Measurements from ENCODE around the gene PIGR.

The PIGR gene

DNA sequence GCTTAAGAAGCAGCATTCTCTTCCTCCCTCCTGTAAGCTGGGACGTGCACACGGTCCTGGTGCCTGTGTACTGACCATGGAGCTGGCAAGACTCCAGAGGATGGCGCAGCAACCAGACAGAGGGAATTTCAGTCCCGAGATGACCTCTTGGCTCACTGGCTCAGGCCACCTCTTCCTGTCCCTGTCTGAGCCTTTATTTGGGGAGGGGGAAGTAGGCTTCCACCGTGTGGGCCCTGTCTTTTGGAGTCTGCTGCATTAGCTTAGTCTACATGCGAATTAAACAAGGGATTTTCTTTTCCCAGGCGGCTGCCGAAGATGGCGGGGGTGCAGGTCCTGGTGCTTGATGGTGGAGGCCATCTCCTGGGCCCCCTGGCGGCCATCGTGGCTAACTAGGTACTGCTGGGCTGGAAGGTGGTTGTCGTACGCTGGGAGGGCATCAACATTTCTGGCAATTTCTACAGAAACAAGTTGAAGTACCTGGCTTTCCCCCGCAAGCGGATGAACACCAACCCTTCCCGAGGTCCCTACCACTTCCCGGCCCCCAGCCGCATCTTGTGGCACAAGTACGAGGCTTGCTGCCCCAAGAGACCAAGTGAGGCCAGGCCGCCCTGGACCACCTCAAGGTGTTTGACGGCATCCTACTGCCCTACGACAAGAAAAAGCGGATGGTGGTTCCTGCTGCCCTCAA is 38.8 kb downstream of the PIGR start:
- no peak for FAIRE-seq

DNA sequence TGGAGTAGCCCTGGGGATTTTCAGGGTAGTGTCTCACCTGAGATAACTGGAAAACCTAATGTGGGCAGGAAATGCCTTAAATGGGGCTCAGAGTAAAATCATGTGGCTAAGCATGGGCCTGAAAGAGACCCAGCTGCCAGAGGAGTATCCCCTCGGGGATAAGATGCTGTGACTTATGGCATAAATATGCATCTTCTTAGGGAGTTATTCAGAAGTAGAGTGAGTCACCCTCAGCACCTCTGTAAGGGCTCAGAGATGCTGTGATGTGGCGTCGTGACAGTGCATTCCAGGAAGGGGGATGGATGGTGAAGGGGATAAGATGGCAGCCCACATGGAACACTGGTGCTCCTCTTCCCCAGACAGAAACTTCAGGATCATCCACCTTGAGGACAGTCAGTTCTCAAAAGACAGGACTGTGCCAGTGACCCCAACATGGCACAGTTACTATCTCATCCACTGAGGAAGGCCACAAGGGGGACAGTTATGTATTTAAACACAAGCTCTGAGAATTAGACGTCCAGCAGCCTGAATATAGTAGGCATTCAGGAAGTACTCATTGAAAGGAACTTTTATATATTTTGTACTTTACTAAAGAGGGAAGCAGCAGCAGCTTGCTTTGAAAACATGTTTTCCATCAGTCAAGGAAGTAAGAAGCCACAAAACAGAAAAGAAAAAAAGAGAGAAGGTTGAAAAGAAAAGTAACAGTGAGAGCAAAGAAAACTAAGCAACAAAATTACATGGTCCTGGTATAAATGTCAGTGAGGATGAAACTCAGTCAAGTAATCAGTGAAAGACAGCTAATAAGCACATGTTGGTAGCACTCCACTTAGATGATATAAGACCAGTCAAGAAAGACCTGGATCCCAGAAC is 40.7 kb downstream of the PIGR start:
- no peak for FAIRE-seq

DNA sequence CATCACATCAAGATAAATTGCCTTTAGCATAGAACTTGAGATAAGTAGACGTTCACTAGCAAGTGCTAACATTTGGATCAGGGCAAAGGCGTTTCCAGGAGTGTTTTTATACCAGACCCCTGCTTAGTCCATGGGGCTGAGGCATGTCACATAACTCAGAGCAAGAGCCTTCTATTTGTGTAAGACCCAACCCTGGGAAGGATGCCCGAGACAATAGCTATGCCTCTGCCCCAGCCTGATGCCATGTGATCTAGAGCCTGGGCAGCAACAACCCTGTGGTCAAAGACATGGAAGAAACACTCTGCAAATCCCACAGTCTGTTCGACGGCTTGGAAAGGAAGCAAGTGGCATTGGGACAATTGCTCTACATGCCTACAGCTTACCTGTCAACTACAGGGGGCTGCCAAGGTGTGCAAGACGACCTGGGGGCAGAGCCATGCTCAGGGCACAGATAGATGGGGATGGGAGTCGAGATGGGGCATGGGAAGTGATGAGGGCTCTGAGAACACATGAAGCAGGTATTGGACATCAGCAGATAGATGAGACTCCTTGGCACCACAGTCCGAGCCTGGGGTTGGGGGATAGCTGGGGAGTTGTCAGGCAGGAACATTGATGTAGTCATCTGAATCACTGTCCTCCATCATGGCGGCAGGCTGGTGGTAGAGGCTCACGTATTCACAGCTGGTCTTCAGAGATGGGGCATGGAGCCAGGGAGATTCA is 41.7 kb downstream of the PIGR start:
- FAIRE-seq, result no peak

DNA sequence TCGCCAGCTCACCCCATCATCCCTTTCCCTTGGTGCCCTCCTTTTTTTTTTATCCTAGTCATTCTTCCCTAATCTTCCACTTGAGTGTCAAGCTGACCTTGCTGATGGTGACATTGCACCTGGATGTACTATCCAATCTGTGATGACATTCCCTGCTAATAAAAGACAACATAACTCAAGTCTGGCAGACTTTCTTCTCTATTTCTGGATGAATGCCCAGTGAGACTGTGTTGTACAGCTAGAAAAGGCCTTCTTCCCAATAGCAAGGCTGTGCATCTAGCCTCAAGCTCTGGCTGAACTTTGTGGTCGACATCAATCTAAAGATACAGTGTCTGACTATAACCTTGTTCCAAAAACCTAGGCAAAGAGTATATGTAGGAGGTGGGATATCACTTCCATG is 42.6 kb downstream of the PIGR start:
- no peak for FAIRE-seq

DNA sequence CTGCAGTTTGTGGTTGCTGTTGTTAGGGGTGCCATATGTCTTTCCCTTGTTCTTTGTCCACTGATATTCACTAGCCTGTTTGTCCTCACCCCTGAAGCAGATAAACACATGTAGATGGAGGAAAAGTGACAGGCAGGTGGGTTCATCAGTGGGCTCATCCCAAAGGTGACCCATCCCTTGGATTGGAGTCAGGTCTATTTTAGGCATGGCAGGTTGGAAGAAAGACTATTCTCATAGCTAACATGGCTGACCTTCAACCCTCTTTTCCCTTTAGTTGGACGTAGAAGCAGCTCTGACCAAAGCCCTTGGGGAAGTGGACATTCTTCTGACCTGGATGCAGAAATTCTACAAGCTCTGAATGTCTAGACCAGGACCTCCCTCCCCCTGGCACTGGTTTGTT is 43.6 kb downstream of the PIGR start:
- no peak for FAIRE-seq

DNA sequence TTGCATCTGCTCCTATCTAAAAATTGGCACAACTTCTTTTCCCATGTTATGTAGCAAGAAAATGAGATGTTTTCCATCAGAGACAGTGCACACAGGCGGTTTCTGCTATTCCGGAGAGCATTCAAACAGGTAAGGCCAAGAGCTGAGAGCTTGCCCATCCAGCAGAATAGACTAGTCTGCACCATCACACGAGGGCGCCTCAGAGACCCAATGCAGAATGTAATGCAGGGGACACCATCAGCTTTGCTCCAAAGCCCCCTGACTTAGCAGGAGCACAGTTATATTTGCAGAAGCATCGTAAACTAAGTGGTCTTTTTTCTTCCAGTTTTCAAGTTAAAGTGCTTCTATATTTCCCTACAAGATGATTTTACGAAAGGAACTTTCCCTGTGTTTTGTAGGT is 44.3 kb downstream of the PIGR start:
- FAIRE-seq, result no peak

DNA sequence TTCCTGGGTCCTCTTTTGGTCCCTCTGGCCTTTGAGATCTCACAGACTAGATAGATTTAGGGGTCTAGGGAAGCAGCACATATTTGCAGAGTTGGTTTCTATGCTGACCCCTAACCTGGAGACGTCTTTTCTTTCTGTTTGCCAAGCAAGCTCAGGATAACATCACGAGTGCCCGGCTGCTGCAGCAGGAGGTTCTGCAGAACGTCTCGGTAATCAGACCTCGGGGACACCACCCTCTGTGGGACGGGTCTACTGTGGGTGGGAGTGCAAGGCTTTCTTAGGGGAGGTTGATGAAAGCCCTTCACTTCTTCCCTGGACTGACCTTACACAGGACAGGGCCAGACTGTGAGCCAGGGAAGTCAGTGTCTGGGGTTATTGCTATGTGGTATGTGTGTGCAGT is 46.1 kb downstream of the PIGR start:
- FAIRE-seq, result no peak

DNA sequence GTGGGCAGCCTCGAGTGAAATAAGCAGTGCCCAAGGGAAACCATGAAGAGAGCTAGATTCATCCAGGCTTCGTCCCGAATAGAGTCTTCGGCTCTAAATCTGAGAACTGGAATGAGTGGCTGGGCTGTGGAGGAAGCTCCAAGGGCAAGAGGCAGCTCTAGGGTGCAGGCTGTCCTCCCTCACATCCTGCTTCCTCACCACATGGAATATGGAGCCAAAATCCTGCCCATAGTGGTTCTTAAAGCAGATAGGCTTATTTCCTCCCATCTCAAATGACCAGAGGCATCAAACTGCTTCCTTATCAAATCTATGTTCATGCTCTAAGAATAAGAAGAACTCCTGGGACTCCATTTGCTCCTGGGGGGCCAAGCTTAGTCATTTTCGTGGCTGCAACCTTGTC is 46.5 kb downstream of the PIGR start:
- no peak for FAIRE-seq

DNA sequence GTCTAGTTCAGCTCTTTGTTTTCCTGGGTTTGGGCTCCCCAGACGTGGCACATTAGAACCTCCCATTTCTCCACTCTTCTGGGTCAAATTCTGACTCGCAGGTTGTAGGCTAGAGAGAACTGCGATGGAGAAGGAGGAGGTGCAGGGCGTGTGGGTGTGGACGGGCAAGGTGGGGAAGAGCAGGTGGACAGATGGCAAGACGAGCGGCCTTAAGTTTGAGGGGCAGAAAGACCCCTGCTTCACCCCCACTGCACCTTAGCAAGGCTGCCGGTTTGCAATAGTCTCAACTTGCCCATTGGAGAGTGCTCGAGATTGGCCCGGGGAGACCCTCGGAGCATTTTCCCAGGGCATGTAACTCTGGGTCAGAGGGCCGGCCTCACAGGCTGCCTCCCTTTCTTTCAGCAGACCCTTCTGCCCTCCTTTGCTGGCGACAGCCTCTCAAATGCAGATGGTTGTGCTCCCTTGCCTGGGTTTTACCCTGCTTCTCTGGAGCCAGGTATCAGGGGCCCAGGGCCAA is 47.3 kb downstream of the PIGR start:
- no peak for FAIRE-seq

DNA sequence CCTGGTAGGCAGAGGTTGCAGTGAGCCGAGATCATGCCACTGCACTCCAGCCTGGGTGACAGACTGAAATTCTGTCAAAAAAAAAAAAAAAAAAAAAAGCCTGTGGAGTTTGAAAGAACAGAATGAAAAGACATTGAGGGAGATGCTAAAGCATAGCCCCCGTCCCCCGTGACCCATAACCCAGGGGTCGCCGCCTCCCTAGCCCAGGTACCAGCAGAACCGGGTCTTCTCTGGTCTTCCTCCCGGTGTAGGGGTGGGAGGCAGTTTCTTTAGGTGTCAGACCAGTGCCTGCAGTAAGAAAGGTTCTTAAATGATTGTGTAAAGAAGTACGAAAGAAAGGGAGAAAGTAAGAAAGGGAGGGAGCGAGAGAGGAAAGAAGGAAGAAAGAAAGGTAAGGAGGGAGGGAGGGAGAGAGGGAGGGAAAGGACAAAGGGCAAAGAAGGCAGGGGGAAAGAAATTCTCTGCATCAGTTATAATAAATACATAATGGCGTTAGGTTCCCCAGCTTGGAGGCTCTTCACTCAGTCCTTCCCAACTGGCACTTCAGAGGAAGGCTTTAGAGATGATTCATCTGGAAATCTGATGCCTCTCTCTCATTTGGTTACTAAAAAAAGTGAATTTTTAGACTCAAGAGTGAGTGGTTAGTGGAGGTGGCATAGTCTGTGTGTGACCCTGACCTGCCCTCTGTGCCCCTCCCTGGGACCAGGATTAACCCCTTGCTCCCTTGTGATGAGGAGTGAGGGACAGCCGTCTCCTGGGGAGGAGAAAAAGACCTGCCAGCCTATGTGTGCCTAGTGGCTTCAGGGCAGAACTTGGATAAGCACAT is 48.0 kb downstream of the PIGR start:
- FAIRE-seq, result no peak

DNA sequence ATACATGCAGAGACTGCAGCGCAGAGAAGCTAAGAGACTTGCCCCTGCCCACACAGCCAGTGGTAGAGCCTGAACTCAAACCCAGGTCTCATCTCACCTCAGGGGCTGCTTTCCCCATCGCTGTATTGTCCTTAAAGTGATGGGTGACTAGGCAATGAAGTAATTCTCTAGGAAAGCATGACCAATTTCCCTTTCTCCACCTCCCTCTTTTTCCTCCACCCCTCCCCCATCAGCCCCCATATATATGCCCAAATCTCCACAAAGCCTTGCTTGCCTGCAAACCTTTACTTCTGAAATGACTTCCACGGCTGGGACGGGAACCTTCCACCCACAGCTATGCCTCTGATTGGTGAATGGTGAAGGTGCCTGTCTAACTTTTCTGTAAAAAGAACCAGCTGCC is 49.1 kb downstream of the PIGR start, which contains the start of gene IL24:
Gene IL24, plus strand, starts transcription at position 269 of the 400 bp plus-strand sequence. CDS start 390 bp downstream, outside the sequence.
- no peak for FAIRE-seq

DNA sequence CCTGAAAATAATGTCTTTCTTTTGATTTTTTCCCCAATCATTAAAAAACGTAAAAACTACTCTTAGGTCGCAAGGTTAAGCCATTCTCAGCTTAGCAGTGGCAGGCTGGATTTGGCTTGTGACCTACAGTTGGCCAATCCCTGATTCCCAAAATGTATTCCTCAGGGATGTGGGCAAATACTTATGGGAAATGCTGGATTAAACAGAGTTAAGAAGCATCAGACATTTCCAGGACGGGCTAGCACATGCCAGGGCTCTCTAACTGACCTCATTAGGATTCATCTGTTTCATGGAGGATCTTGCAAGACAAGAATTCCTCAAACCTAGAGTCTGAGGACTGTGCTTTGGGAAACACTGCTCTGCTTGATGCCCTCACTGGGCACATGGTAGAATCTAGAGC is 50.0 kb downstream of the PIGR start:
- no peak for FAIRE-seq

DNA sequence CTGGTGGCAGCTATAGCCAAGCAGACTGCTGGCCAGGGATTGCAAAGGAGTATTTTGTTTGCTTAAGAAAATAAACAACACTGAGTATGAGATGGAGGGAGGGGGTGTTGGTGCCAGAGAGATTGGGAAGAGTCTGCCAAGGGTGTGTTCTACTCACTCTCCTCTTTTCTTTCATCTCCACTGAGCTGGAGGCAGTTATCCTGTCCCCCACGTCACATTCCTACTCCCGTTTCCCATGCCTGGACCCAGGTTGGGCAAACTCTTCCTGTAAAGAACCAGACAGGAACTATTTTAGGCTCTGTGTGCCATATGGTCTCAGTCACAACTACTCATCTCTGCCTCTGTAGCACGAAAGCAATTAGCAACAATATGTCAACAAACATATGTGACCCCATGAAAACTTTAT is 50.4 kb downstream of the PIGR start:
- FAIRE-seq, result peak; percentile 5

DNA sequence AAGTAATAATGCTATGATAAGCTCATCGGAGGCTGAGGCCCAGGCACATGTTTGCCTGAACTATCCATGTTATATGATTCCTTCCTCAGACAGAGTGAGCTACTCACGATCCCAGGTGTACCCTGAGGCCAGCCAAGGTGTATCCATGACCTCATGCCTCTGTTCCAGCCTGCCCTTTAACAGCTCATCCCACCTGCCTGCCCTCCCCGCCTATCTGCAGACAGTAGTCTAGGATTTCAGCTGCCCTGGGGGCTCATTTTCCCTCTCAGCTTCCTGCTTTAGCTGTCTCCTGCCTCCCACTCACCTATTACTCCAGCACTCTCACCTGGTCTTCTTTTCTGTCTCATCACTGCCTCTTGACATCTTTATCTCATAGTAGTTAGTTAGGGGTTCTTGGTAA is 50.9 kb downstream of the PIGR start:
- FAIRE-seq, result no peak

DNA sequence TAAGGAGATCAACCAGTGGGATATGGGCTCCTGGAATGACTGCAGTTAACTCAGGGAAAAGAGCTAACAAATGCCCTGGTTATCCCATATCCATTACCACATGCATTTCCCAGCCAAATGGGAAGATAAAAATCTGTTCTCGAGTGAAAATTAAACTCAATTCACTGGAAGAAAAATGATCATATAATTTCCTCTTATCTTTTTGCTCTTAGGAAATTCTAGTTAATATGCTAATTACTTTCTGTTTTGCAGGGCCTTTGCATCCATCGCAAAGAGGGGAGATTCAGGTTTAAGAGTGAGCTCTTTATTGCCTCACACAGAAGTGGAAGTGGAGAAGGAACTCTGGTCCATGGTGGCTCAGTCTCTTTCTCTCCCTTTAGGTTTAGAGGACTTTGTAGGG is 52.9 kb downstream of the PIGR start:
- no peak for FAIRE-seq

DNA sequence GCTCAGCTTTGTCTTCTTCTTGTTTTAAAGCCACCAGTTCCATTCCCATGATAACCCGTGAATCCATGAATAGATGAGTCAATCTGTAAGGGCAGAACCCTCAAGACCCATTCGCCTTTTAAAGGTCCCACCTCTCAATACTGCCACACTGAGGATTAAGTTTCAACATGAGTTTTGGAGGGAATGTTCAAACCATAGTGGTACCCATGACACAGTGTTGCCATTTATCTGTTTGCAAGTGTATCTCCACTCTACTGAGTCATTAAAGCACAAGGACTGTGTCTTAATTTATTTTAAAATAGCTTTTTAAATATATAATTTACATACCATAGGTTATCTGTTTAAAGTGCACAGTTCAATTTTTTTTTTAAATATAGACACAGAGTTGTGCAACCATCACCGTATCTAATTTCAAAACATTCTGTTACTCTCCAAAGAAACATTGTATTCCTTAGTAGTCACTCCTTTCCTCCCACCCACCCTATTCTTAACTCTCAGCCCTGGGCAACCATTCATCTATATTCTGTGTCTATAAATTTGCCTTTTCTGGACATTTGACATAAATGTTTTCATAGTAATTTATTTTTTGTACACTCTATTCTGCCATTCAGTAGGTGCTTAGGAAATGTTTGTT is 53.8 kb downstream of the PIGR start:
- no peak for FAIRE-seq

DNA sequence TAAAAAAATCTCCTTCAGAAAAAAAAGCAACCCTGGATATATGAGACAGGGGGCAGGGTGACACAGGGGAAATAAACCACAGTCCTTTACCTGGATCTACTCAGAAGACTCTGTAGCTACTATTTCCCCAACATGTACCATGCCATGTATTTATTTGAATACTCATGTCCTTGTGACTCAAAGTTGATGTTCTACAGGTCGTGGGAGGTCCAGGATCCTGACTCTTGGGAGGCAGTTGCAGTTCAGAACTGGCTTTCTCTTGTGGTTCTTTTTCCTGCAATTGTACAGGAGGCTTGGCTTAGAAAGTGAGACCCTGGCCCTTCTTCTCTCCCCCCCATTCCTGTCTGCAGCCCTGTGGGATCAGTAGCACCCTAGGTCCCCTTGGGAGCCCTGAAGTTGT is 54.9 kb downstream of the PIGR start:
- no peak for FAIRE-seq

DNA sequence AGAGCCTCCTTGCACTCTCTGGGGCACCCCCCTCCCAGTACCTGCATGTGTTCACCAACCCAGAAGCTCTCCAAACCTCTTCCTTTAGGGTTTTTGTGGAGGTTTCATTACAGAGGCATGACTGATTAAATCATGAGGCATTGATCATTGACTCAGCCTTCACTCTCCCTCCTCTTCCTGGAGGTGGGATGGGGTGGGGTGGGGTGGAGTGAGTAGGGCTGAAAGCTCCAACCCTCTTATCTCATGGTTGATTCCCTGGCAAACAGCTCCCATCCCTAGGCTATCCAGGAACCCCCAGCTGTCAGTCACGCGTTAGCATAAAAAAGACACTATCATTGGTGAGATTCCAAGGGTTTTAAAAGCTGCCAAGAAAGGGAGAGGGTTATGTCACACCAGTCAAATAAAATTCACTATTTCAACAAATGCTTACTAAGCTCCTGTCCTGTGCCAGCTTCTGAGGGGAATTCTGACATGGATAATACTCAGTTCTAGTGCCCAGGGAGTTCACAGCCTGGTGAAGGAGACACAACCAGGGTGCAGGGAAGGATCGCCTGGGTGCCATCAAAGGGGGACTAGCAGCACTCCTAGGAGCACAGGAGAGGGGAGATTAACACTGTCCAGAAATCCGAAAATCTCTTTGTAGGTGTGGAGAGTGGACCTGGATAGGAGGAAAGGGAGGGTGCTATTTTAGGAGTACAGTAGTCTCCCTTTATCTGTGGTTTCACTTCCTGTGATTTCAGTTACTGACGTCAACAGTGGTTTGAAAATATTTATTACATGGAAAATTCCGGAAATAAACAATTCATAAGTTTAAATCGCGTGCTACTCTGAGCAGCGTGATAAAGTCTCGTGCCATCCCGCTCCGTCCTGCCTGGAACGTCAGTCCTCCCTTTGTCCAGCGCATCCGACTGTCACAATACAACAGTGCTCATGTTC is 55.9 kb downstream of the PIGR start:
- no peak for FAIRE-seq

DNA sequence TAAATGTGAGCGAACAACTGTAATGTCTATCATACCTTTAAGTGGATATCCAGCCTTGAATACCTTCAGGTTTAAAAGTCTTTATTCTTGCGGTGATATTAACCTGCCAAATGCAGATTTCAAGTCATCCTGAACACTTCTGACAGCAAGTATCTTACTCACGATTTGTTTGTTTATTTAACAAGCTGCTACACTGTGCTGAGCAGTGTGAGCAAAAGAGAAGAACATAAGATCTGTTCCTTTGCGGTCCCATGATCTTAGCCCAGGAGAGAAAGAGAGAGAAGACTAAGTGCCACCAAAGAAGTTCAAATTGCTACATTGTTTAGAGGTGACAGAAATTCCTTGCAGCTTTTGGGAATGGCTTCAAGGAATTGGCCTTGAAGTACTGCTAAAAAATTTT is 58.6 kb downstream of the PIGR start:
- FAIRE-seq, result no peak

DNA sequence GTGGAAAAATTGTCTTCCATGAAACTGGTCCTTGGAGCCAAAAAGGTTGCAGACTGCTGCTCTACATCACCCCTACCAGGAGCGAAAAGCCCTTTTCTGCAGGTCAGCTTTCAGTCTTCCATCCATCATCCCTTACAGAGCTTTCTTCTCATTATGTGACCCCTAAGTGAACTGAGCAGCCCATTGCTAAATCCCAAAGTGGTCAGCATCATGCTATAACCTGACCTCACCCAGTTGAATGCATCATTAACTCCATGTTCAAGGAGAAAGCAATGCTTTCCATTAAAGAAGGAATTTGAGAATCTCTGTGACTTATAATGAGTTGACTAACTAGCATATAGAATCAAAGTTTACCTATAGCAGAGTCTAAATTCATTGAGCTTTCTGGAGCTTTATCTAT is 59.4 kb downstream of the PIGR start:
- no peak for FAIRE-seq

Data from islet of Langerhans (tissue), 1 donor.